Measurements from ENCODE around the gene QRSL1. TPM values are rescaled to one million over a fixed set of nuclear protein-coding genes. Genes with fewer than 3 reads are reported as not detected.

The QRSL1 gene
- total and polyA plus RNA-seq, 10 of the 15 experiments (the other 5 are each of a cell fraction or from before 2014, with no cell fraction given), result 11.9 to 23.5 (median 15.5) TPM

GRCh38 chr6:106671651-106672050 lies 42.3 kb downstream of the QRSL1 start:
- POLR2A ChIA-PET, result no interaction called here
- no peak overlapping the region for H2AFZ ChIP-seq (ENCODE audit: control insufficient read depth, low read depth, low read length)
- no peak for ATAC-seq
- CTCF ChIA-PET, result no interaction called here
- TF ChIP-seq ZNF24 (IDR thresholded peaks at IDR 0.05) (no peak), SMARCA5 (IDR thresholded peaks at IDR 0.05) (no peak), ELK1 (IDR thresholded peaks at IDR 0.05; ENCODE audit: low read depth, low read length) (no peak), FOXK2 (IDR thresholded peaks at IDR 0.05) (no peak), NR2F1 (conservative IDR thresholded peaks at IDR 0.05) (no peak), POU2F2 (IDR thresholded peaks at IDR 0.05; ENCODE audit: borderline replicate concordance, low read depth, low read length) (no peak), LARP7 (IDR thresholded peaks at IDR 0.05) (no peak), NFIC (IDR thresholded peaks at IDR 0.05; ENCODE audit: low read depth, low read length) (no peak), PAX8 (IDR thresholded peaks at IDR 0.05) (no peak), ESRRA (IDR thresholded peaks at IDR 0.05; ENCODE audit: low read length) (no peak)
- TF ChIP-seq, protein P1, sequence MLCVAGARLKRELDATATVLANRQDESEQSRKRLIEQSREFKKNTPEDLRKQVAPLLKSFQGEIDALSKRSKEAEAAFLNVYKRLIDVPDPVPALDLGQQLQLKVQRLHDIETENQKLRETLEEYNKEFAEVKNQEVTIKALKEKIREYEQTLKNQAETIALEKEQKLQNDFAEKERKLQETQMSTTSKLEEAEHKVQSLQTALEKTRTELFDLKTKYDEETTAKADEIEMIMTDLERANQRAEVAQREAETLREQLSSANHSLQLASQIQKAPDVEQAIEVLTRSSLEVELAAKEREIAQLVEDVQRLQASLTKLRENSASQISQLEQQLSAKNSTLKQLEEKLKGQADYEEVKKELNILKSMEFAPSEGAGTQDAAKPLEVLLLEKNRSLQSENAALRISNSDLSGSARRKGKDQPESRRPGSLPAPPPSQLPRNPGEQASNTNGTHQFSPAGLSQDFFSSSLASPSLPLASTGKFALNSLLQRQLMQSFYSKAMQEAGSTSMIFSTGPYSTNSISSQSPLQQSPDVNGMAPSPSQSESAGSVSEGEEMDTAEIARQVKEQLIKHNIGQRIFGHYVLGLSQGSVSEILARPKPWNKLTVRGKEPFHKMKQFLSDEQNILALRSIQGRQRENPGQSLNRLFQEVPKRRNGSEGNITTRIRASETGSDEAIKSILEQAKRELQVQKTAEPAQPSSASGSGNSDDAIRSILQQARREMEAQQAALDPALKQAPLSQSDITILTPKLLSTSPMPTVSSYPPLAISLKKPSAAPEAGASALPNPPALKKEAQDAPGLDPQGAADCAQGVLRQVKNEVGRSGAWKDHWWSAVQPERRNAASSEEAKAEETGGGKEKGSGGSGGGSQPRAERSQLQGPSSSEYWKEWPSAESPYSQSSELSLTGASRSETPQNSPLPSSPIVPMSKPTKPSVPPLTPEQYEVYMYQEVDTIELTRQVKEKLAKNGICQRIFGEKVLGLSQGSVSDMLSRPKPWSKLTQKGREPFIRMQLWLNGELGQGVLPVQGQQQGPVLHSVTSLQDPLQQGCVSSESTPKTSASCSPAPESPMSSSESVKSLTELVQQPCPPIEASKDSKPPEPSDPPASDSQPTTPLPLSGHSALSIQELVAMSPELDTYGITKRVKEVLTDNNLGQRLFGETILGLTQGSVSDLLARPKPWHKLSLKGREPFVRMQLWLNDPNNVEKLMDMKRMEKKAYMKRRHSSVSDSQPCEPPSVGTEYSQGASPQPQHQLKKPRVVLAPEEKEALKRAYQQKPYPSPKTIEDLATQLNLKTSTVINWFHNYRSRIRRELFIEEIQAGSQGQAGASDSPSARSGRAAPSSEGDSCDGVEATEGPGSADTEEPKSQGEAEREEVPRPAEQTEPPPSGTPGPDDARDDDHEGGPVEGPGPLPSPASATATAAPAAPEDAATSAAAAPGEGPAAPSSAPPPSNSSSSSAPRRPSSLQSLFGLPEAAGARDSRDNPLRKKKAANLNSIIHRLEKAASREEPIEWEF (IDR thresholded peaks at IDR 0.05; ENCODE audit: insufficient replicate concordance, low read depth, low read length), result no peak
- TF ChIP-seq, protein P2, sequence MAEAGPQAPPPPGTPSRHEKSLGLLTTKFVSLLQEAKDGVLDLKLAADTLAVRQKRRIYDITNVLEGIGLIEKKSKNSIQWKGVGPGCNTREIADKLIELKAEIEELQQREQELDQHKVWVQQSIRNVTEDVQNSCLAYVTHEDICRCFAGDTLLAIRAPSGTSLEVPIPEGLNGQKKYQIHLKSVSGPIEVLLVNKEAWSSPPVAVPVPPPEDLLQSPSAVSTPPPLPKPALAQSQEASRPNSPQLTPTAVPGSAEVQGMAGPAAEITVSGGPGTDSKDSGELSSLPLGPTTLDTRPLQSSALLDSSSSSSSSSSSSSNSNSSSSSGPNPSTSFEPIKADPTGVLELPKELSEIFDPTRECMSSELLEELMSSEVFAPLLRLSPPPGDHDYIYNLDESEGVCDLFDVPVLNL (IDR thresholded peaks at IDR 0.05; ENCODE audit: low read depth, low read length), result no peak
- no peak overlapping the region for H3K4me3 ChIP-seq
- intact Hi-C loops (cut with micrococcal nuclease; ENCODE audit: unreplicated experiment), result no loop called here
- 78% methylated on average over 3 of the region's 3 CpGs for WGBS (ENCODE audit: insufficient coverage, insufficient replicate concordance, low lambda C conversion rate, missing lambda C conversion rate)
- no peak overlapping the region for H3K9ac ChIP-seq (ENCODE audit: control insufficient read depth, insufficient read depth, low read length)
- no peaks in the 10 kb centered on the region for H3K9me3 ChIP-seq (replicated peaks; ENCODE audit: control insufficient read depth, insufficient read depth, low read length)
- RAD21 ChIA-PET (ENCODE audit: unreplicated experiment), result no interaction called here
- DNase-seq (ENCODE audit: low read depth, low spot score), result no peak
- BruUV-seq (replicated peaks), result TSS peak; percentile 40
- SMC1A ChIA-PET (ENCODE audit: uncharacterized antibody, unreplicated experiment), result no interaction called here
- no peaks in the 10 kb centered on the region for H3K79me2 ChIP-seq (ENCODE audit: control insufficient read depth, insufficient read depth, low read length)
- no peaks in the 10 kb centered on the region for H3K27me3 ChIP-seq (replicated peaks in 1 of 2; ENCODE audit: control insufficient read depth in 2 of 2, insufficient read depth in 2 of 2, low read length in 1 of 2)
- FAIRE-seq, result no peak
- in situ Hi-C loops (cut with MboI), result no loop called here
- no peaks in the 10 kb centered on the region for H4K20me1 ChIP-seq (ENCODE audit: control insufficient read depth, insufficient read depth)
- H3K36me3 ChIP-seq (ENCODE audit: control insufficient read depth in 2 of 2, insufficient read depth in 2 of 2, low read length in 1 of 2), result no peaks in the 10 kb centered on the region
- no peak overlapping the region for H3K4me2 ChIP-seq (ENCODE audit: control insufficient read depth, insufficient read depth)
- no peak overlapping the region for H3K27ac ChIP-seq (ENCODE audit: control insufficient read depth, insufficient read depth)
- no peaks in the 10 kb centered on the region; the same call in 1 of the 2 replicates for H3K4me1 ChIP-seq (ENCODE audit: control insufficient read depth, insufficient read depth, low read length)

Data from GM12878 (cell line).